Measurements from ENCODE around the gene TSSC4.

The TSSC4 gene

GRCh38 chr11:2377511-2378443 lies 22.8 kb upstream of the TSSC4 start:
- no peak for DNase-seq (ENCODE audit: low read depth)
- in situ Hi-C loops (cut with HindIII; ENCODE audit: low sequenced_read_pairs), result no loop called here
- no peak for TF ChIP-seq CTCF (IDR thresholded peaks at IDR 0.05; ENCODE audit: low read depth, low read length, missing control alignments)

GRCh38 chr11:2378527-2379210 lies 21.9 kb upstream of the TSSC4 start:
- peak overlapping the region; percentile 97 for H3K4me3 ChIP-seq (ENCODE audit: low read depth, low read length)
- in situ Hi-C loops (cut with HindIII; ENCODE audit: low sequenced_read_pairs), result no loop called here
- TF ChIP-seq CTCF (IDR thresholded peaks at IDR 0.05; ENCODE audit: low read depth, low read length, missing control alignments), result no peak
- DNase-seq (ENCODE audit: low read depth), result no peak

More at GRCh38 chr11:2377511-2378443, 22.8 kb upstream of the TSSC4 start:
- H3K4me3 ChIP-seq (ENCODE audit: low read depth, low read length), result peak overlapping the region; percentile 97

GRCh38 chr11:2379466-2380174 lies 20.9 kb upstream of the TSSC4 start:
- in situ Hi-C loops (cut with HindIII; ENCODE audit: low sequenced_read_pairs), result no loop called here
- peak overlapping the region; percentile 97 for H3K4me3 ChIP-seq (ENCODE audit: low read depth, low read length)
- no peak for DNase-seq (ENCODE audit: low read depth)
- no peak for TF ChIP-seq CTCF (IDR thresholded peaks at IDR 0.05; ENCODE audit: low read depth, low read length, missing control alignments)

- no peak for DNase-seq (ENCODE audit: low read depth)
- no peak overlapping the region for H3K4me3 ChIP-seq (ENCODE audit: low read depth, low read length)
- no peak for TF ChIP-seq CTCF (IDR thresholded peaks at IDR 0.05; ENCODE audit: low read depth, low read length, missing control alignments)
- in situ Hi-C loops (cut with HindIII; ENCODE audit: low sequenced_read_pairs), result no loop called here
Measured at GRCh38 chr11:2380396-2380795, 20.2 kb upstream of the TSSC4 start.

- DNase-seq (ENCODE audit: low read depth), result no peak
- in situ Hi-C loops (cut with HindIII; ENCODE audit: low sequenced_read_pairs), result no loop called here
- no peak overlapping the region for H3K4me3 ChIP-seq (ENCODE audit: low read depth, low read length)
- no peak for TF ChIP-seq CTCF (IDR thresholded peaks at IDR 0.05; ENCODE audit: low read depth, low read length, missing control alignments)
Measured at GRCh38 chr11:2380807-2381350, 19.7 kb upstream of the TSSC4 start.

All from astrocyte of the cerebellum (primary cell).